ENCODE data around the gene MB. TPM values are rescaled to one million over a fixed set of nuclear protein-coding genes. Genes with fewer than 3 reads are reported as not detected.

Gene MB
- total RNA-seq, 1 donor from 2014 or later, result 17,299 TPM

- no peak for ATAC-seq
- DNase-seq, result no peak
Observed at GRCh38 chr22:35563211-35563610, 53.9 kb downstream of the MB start.

DNA sequence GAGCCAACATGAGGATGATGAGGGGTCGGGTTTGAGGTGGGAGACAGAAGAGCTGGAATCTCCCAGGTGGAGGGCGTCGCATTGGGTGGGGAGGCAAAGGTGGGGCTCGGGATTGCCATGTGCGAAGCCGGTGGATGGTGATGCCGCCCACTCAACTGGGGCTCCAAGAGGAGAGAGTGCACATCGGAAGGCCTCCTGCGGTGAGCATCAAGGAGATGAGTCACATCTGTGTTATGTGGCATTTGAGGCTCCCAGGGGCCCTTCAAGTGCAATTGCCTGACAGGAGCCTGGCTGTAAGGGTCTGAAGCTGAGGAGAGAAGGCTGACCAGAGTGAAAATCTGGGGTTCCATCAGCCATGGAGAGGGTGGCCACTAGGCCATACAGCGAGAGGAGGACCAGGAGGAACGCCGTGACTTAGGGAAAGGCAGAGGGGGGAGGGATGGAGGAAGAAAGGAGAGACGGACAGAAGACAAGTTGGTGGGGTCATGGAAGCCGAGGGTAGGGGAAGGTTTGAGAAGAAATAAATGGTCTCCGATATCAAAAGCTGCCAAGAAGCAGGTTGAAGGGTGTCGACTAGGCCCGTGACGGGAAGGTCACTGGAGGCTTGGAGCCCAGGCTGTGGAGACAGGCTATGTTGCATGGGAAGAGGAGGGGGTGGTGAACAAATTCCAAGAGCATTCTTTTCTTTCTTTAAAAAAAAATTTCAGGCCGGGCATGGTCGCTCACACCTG lies 55.2 kb downstream of the MB start:
- intact Hi-C loops (cut with micrococcal nuclease), result no loop called here
- DNase-seq (no peak), ATAC-seq (no peak)

More at GRCh38 chr22:35563211-35563610, 53.9 kb downstream of the MB start:
- intact Hi-C loops (cut with micrococcal nuclease), result no loop called here

DNA sequence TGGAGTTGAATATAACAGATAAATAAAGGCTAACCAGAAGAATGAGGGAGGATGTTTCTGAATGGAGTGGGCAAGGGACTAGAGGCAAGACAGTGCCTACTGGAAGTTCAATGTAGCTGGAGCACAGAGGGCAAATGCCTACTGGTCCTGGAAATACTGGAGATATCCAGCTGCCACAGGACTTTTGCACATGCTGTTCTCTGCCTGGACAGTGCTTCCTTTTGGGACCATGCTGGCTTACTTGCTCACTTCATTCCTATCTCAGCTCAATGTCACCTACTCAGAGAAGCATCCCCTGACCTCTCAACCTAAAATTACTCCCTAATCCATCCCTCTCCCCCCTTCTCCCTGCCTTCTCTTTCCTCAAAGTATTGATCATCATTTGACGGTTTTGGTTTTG lies 56.3 kb downstream of the MB start:
- no peak for ATAC-seq
- intact Hi-C loops (cut with micrococcal nuclease), result no loop called here
- no peak for DNase-seq

DNA sequence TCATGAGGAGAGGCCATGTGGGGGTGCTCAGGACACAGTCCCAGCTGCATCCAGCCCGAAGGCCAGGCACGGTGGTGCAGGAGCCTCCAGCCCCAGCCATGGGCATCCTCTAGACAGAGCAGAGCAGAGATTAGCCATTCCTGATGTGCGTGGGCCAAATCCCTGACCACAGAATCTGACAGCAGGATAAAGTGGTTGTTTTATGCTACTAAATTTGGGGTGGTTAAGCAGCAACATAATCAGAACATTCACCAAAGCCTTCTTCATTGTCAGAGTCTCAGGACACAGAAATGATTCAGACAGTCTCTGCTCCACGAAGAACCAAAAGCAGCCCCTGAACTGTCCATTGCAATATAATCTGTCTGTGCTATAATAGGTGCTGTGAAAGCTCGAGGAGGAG lies 56.8 kb downstream of the MB start:
- intact Hi-C loops (cut with micrococcal nuclease), result no loop called here

GRCh38 chr22:35559354-35560005 lies 57.6 kb downstream of the MB start:
- intact Hi-C loops (cut with micrococcal nuclease), result no loop called here
- DNase-seq (no peak), ATAC-seq (no peak)

More for the DNA sequence above, 56.8 kb downstream of the MB start:
- no peak for DNase-seq
- ATAC-seq, result no peak

GRCh38 chr22:35558719-35559118 lies 58.4 kb downstream of the MB start:
- DNase-seq (no peak), ATAC-seq (no peak)
- intact Hi-C loops (cut with micrococcal nuclease), result no loop called here

DNA sequence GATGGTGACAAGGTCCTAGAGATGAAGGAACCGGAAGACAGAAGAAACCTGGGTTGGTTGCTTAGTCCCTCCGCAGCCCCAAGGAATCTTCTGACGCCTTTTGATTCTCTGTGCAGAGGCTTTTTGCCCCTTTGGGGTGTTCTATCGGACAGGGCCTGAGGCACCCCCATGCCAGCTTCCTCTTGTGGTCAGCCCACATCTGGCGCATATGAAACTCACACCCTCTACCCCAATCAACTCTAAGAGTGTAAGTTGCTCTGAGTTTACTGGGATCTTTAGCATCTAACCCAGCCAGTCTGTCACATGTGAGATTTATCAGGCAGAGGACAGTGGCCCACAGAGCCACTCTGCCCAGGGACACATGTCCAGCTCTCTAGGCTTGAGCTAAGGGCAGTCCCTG lies 59.1 kb downstream of the MB start:
- ATAC-seq (no peak), DNase-seq (no peak)
- intact Hi-C loops (cut with micrococcal nuclease), result no loop called here

Other genes starting within 250 kb of the MB start
- gene HMOX1, start 236.2 kb downstream of the MB start, total RNA-seq, result 3.8 TPM
- 10.8 TPM for gene MCM5, start 217.2 kb downstream of the MB start, total RNA-seq
- gene RASD2, start 76.5 kb downstream of the MB start, total RNA-seq, result 9.4 TPM
- gene APOL6, start 31.1 kb upstream of the MB start, total RNA-seq, result 5.2 TPM
- not detected for gene APOL5, start 100.5 kb upstream of the MB start, total RNA-seq

Measured in left ventricle myocardium superior (tissue), 1 donor.